SU-DHL-6 (cell line): ENCODE results near the gene CDH13.

Experiments used
- H2AFZ ChIP-seq: fragments of 200-600 bp; sonication (generic); 2 replicates; pipeline ENCODE4 v1.6.1; 2014; ENCODE audit warnings: low read depth, mild to moderate bottlenecking, moderate library complexity, mixed read lengths, antibody characterized with exemption, low read length; ENCODE audit not compliant: severe bottlenecking
- H3F3A ChIP-seq: fragments of 200-600 bp; shearing (Covaris generic); 2 replicates; pipeline ENCODE4 v1.6.0; 2016; ENCODE audit warnings: antibody characterized with exemption, mild to moderate bottlenecking; ENCODE audit not compliant: insufficient read depth
- H3K27ac ChIP-seq: fragments of 200-600 bp; sonication (generic); 2 replicates; pipeline ENCODE4 v1.5.1; 2016; ENCODE audit warnings: low read depth, mild to moderate bottlenecking, low read length, moderate library complexity, mixed read lengths
- H3K27me3 ChIP-seq: fragments of 200-600 bp; sonication (generic), shearing (Covaris generic); 2 replicates; pipeline ENCODE4 v1.6.0; 2014; ENCODE audit warnings: mild to moderate bottlenecking, low read length
- H3K36me3 ChIP-seq: fragments of 200-600 bp; sonication (generic); 2 replicates; pipeline ENCODE4 v1.6.1; 2014; ENCODE audit warnings: mild to moderate bottlenecking, low read length, mixed read lengths
- H3K4me2 ChIP-seq: fragments of 300-600, 200-600 bp; shearing (Covaris generic), sonication (generic); 2 replicates; pipeline ENCODE4 v1.6.0; 2014; ENCODE audit warnings: low read length, low read depth, mild to moderate bottlenecking; ENCODE audit not compliant: poor library complexity, severe bottlenecking
- H3K4me3 ChIP-seq: fragments of 200-600 bp; sonication (generic); 2 replicates; pipeline ENCODE4 v1.5.1; 2014; ENCODE audit warnings: antibody characterized with exemption, low read length, mild to moderate bottlenecking, mixed read lengths; ENCODE audit not compliant: insufficient read depth, poor library complexity, severe bottlenecking
- H3K79me2 ChIP-seq: fragments of 200-600 bp; sonication (generic); 2 replicates; pipeline ENCODE4 v1.6.1; 2014; ENCODE audit warnings: mild to moderate bottlenecking, low read length, moderate library complexity; ENCODE audit not compliant: insufficient read depth
- H3K9ac ChIP-seq: fragments of 200-600 bp; sonication (generic); 2 replicates; pipeline ENCODE4 v1.7.0; 2014; ENCODE audit warnings: mild to moderate bottlenecking, low read length
- H3K9me2 ChIP-seq: fragments of 200-600 bp; sonication (generic); replicated peaks from 2 replicates; pipeline ENCODE4 v1.6.1; 2014; ENCODE audit warnings: low read length; ENCODE audit not compliant: insufficient read depth
- H3K9me3 ChIP-seq: fragments of 200-600 bp; sonication (generic); 2 replicates; pipeline ENCODE4 v1.6.1; 2014; ENCODE audit warnings: low read length, mixed read lengths; ENCODE audit not compliant: insufficient read depth
- H4K20me1 ChIP-seq: fragments of 200-600 bp; sonication (generic); 2 replicates; pipeline ENCODE4 v1.6.1; 2014; ENCODE audit warnings: low read depth, mild to moderate bottlenecking, antibody characterized with exemption, low read length, moderate library complexity, mixed read lengths
- CTCF ChIP-seq: fragments of 200-600 bp; sonication (generic); IDR thresholded peaks from one replicate; pipeline ENCODE4 v1.5.1; 2017; ENCODE audit warnings: antibody characterized with exemption, mild to moderate bottlenecking, low read length, moderate library complexity; ENCODE audit not compliant: insufficient read depth, poor library complexity, severe bottlenecking
- EZH2phosphoT487 ChIP-seq: fragments of 200-600 bp; sonication (generic), shearing (Covaris generic); conservative IDR thresholded peaks from 2 replicates; pipeline ENCODE4 v1.6.1; 2018; ENCODE audit warnings: mild to moderate bottlenecking, antibody characterized with exemption, low read length, moderate library complexity, mixed read lengths

Gene CDH13

GRCh38 chr16:82626791-82627261, at the start of gene CDH13:
TSS of gene CDH13 (plus strand) at chr16:82626969.
- Histone ChIP-seq H3K36me3 (no peaks in the 10 kb centered on the region), H3K9me3 (no peaks in the 10 kb centered on the region), H3K79me2 (no peaks in the 10 kb centered on the region), H4K20me1 (no peaks in the 10 kb centered on the region), H3K9me2 (no peaks in the 10 kb centered on the region), H3F3A (no peaks in the 10 kb centered on the region), H3K4me3 (no peak within 1 kb of the TSS), H3K9ac (no peak within 1 kb of the TSS), H3K4me2 (no peak within 1 kb of the TSS), H2AFZ (no peak within 1 kb of the TSS), H3K27me3 (no peaks in the 10 kb centered on the region), H3K27ac (no peak within 1 kb of the TSS)
- TF ChIP-seq EZH2phosphoT487 (no peak), CTCF (no peak)

DNA sequence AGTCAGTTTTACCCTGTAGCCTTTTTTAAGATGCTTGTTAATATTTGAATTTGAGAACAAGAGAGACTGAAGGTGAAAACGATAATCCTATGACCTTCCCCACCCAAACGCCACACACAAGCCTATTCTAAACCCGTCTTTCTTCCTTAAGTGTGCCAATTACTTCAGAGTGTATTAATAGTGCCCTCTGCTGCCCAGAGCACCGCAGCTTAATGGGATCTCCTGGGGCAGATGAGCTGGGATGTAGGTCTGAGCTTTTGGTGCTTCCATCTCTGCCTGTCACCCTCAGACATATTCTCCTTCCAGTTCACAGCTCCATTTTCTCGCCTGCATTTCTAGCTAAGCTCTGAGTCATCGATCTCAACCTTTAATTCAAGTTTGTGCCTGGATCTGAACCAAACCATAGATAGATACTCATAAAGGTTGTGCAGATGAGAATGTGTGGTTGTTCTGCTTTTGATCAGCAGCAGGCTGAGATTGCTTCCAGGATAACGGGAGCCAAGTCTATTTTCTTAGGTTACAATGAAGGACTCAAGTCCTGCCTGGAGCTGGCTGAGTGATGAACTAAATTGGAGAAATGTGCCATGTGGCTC, 46.4 kb upstream of the CDH13 start:
- Histone ChIP-seq H3K79me2 (no peaks in the 10 kb centered on the region), H3K4me2 (no peak overlapping the region), H3K27me3 (no peaks in the 10 kb centered on the region), H3K27ac (no peak overlapping the region), H3K4me3 (no peak overlapping the region), H3K36me3 (no peaks in the 10 kb centered on the region), H3K9me3 (no peaks in the 10 kb centered on the region), H4K20me1 (no peaks in the 10 kb centered on the region), H3K9ac (no peak overlapping the region), H3K9me2 (no peaks in the 10 kb centered on the region), H3F3A (no peaks in the 10 kb centered on the region), H2AFZ (no peak overlapping the region)
- TF ChIP-seq CTCF: no peak
- TF ChIP-seq EZH2phosphoT487: no peak

DNA sequence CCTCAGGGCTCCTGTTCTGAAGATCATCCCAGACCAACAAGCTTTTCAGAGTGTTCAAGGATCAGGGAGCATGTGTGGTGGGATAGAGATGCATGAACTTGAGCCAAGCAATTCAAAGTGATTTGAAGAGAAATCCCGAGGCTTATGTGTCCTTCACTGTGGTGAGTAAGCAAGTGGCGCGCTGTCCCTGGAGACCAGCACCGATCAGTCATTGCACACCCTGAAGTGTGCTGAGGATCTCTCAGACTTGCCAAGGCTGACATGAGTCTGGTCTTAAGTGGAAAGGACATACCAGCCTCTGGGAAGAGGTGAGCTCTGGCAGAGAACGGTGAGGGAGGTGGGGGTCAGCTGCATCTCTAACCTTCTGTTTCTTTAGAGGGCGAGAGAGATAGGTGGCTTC, 43.8 kb upstream of the CDH13 start:
- Histone ChIP-seq H3K27me3 (no peaks in the 10 kb centered on the region), H2AFZ (no peak overlapping the region), H3K9me3 (no peaks in the 10 kb centered on the region), H3K79me2 (no peaks in the 10 kb centered on the region), H3K9ac (no peak overlapping the region), H4K20me1 (no peaks in the 10 kb centered on the region), H3K27ac (no peak overlapping the region), H3F3A (no peaks in the 10 kb centered on the region), H3K4me3 (no peak overlapping the region), H3K4me2 (no peak overlapping the region), H3K9me2 (no peaks in the 10 kb centered on the region), H3K36me3 (no peaks in the 10 kb centered on the region)
- TF ChIP-seq EZH2phosphoT487: no peak

DNA sequence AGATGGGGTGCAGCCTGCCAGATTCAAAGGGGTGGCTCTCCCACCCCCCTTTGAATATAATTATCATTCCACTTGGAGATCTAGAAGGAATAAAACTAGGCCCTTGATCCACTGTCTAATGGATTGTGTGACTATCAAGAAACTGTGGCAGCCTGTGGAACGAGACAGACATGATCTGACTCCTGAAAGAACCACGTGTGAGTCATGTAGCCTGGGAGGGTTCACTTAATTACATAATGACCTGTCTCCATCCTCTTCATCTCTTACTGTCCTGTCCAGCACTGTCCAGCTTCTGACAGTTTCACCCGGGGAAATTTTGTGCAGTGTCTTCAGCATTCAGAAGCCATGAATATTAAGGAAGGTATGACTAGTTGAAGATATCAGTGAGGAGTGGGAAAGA, 43.3 kb upstream of the CDH13 start:
- H3K27me3 ChIP-seq: no peaks in the 10 kb centered on the region
- H3K4me2 ChIP-seq: no peak overlapping the region
- H3K36me3 ChIP-seq: no peaks in the 10 kb centered on the region
- no peaks in the 10 kb centered on the region for H3K9me3 ChIP-seq
- no peak overlapping the region for H3K27ac ChIP-seq
- H3K9ac ChIP-seq: no peak overlapping the region
- H3K4me3 ChIP-seq: no peak overlapping the region
- no peaks in the 10 kb centered on the region for H3F3A ChIP-seq
- H4K20me1 ChIP-seq: no peaks in the 10 kb centered on the region
- H3K79me2 ChIP-seq: no peaks in the 10 kb centered on the region
- H2AFZ ChIP-seq: no peak overlapping the region
- no peaks in the 10 kb centered on the region for H3K9me2 ChIP-seq
- TF ChIP-seq CTCF (no peak), EZH2phosphoT487 (no peak)
